HG03135 (cell line): ENCODE results near the gene KIF11.

Experiments
- ATAC-seq: cut with Tn5 transposase; IDR thresholded peaks from one replicate; pipeline ENCODE4 v1.9.1; 2021; ENCODE audit warnings: mild to moderate bottlenecking, moderate library complexity; ENCODE audit not compliant: unreplicated experiment

The KIF11 gene

DNA sequence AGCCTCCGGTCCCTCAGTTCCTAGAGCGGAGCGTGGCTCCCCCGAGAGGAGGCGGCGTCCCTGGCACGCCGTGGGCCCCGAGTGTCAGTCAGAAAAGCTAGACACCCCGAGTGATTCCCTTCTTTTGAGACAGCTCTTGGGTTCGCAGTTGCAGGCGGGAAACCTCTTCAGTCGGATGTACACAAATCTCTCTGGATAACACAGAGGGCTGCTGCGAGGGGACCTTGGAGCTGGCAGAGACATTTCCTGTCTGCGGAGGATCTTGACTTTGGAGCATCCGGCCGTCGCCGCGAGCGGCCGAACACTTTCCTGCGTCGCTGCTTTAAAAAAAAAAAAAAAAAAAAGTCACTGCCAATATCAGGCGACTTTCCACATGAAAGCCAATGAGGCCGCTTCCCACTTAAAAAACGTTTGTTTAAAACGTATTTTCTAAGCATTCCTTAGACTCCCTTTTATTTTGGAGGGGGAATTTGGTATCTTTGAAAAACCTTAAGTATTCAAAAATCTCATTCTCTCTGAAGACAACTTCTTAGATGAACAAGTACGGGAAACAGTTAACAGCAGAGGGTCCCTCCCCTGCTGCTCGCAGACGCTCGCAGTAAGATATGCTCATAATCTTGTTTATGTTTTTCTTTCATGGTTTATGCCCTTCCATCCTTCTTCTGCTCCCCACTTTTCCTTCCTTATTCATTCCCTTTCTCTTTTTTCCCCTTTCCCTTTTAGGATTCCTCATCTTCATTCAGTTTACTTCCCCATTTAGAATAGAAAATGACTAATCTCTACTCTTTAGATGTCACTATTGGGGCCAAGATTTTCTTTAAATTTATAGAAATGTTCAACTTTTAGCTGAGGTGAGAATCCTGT, 106.8 kb downstream of the KIF11 start:
- ATAC-seq: no peak

DNA sequence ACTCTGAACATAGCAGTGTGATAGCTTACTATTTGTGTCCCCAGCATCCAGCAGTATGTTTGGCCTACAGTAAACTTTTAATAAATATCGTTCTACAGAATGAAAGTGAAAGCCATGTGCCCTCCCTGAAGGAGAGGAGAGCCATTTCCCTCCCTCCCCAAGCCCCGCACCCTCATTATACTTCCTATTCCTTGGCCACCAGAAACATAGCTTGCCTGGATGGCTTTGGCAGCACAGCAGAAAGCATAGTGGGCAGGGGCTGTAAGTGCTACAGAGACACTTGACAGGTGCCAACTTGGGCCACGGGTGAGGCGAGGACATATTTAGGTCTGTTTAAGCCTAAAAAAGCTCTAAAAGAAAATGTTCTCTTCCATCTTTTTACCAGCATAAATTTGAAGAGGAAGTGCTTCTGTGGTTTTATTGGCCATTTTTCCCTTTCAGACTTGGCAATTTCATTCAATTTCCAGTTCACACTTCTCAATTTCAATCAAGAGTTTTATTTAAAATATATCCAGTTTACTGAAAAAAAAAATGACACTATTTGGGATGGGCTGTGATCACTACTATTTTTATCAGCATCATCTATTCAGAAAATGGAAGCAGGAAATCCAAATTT, 109.5 kb downstream of the KIF11 start:
- ATAC-seq: no peak
